GM21390 (cell line): ENCODE results near the gene C12orf43.

Source experiments
- ATAC-seq: cut with Tn5 transposase; IDR thresholded peaks from one replicate; pipeline ENCODE4 v1.9.1; 2021; ENCODE audit not compliant: unreplicated experiment

Gene C12orf43

DNA sequence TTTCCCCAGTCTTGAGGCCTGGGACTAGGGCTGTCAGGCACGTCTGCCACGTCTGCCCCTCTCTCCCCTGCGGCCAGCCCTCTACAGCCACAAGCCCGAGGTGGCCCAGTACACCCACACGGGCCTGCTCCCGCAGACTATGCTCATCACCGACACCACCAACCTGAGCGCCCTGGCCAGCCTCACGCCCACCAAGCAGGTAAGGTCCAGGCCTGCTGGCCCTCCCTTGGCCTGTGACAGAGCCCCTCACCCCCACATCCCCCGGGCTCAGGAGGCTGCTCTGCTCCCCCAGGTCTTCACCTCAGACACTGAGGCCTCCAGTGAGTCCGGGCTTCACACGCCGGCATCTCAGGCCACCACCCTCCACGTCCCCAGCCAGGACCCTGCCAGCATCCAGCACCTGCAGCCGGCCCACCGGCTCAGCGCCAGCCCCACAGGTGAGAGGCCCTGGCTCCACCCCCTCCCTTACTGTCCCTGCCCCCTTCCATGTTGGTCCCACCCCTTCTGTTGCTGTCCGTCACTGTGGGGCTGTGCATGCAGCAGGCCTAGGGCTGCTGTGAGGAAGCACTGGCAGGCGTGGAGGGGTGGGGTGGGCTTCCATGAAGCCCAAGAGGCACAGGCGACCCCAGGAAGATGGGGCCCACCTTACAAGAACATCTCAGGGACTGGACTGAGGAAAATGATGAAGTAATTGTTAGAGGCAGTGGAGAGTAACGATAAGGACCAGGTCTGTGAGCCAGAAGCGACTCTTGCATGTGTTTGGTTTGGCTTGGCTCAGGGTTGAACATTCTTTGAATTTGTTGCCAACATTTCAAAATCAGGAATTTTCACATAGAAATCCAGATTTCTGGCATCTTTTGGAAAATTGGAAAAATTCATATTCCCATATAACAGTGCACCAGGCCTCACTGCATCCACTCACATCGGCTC, 16.8 kb downstream of the C12orf43 start:
- no peak for ATAC-seq

DNA sequence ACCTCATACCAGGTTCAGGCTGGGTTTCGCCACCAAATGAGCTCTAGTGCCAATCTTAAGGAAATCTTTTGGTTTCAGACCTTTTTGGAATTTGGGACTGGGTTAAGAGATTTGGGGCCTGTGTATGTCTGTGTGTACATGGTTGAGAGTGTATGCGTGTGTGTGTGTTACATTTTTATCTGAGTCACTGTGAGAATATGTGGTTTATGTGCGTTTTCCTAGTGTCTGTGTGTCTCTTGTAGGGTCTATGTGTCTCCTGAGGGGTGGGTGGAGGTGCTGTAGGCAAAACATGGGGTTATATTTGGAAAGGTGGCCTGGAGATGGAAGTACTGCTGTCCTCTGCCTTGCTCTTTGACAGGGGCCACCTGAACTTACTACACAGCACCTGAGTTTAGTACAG, 17.9 kb downstream of the C12orf43 start:
- no peak for ATAC-seq

DNA sequence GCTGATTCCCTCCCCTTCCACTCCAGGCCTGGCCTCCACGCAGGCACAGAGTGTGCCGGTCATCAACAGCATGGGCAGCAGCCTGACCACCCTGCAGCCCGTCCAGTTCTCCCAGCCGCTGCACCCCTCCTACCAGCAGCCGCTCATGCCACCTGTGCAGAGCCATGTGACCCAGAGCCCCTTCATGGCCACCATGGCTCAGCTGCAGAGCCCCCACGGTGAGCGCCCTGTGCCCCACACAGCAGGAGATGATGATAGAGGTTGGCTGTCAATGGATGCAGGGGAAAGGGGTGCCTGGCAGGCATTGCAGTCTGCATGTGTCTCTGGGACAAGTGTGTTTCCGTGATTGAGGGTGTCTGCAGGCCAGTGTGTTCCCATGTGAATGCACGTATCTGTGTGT, 18.8 kb downstream of the C12orf43 start:
- no peak for ATAC-seq

DNA sequence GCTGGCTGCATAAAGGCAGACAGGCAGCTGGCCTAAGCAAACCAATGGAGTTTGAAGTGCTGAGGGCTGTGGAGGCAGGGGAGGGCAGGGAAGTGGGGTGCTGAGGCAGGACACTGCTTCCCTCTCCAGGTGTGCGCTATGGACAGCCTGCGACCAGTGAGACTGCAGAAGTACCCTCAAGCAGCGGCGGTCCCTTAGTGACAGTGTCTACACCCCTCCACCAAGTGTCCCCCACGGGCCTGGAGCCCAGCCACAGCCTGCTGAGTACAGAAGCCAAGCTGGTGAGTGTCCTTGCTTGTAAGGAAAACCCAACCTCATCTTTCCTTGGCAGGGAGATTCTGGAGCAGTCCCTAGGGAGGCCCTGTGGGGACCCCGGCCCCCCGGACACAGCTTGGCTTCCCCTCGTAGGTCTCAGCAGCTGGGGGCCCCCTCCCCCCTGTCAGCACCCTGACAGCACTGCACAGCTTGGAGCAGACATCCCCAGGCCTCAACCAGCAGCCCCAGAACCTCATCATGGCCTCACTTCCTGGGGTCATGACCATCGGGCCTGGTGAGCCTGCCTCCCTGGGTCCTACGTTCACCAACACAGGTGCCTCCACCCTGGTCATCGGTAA, 20.0 kb downstream of the C12orf43 start:
- no peak for ATAC-seq

DNA sequence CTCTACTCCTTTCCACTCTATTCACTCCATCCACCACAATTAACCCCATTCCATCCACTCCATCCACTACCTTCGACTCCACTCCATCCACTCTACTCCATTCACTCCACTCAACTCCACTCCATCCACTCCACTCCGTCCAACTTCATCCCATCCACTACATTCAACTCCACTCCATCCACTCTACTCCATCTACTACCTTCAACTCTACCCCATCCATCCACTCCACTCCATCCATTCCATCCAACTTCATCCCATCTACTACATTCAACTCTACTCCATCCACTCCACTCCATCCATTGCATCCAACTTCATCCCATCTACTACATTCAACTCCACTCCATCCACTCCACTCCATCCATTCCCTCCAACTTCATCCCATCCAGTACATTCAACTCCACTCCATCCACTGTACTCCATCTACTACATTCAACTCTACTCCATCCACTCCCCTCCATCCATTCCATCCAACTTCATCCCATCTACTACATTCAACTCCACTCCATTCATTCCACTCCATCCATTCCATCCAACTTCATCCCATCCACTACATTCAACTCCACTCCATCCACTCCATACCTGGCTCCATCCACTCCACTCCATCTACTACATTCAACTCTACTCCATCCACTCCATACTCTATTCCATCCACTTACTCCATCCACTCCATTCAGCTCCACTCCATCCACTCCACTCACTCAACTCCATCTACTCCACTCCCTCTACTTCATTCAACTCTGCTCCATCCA, 21.5 kb downstream of the C12orf43 start:
- ATAC-seq = no peak

DNA sequence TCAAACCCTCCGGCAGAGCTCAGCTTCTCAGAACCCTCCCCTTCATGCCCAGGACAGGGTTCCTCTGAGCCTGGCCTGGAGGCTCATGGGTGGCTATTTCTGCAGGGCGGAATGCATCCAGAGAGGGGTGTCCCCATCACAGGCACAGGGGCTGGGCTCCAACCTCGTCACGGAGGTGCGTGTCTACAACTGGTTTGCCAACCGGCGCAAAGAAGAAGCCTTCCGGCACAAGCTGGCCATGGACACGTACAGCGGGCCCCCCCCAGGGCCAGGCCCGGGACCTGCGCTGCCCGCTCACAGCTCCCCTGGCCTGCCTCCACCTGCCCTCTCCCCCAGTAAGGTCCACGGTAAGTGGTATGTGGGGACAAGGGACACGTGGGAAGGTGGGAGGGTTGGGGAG, 22.2 kb downstream of the C12orf43 start:
- no peak for ATAC-seq

DNA sequence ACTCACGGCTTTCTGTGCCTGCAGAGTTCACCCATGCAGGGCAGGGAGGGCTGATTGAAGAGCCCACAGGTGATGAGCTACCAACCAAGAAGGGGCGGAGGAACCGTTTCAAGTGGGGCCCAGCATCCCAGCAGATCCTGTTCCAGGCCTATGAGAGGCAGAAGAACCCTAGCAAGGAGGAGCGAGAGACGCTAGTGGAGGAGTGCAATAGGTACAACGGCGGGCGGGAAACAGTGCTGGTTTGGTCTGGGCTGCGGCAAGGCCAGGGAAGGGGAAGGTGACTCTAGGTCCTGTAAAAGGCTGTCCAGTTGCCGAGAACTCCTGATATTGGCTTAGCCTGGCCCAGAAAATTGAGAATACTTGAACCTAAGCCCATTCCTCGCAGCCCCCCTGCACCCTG, 22.8 kb downstream of the C12orf43 start:
- no peak for ATAC-seq

DNA sequence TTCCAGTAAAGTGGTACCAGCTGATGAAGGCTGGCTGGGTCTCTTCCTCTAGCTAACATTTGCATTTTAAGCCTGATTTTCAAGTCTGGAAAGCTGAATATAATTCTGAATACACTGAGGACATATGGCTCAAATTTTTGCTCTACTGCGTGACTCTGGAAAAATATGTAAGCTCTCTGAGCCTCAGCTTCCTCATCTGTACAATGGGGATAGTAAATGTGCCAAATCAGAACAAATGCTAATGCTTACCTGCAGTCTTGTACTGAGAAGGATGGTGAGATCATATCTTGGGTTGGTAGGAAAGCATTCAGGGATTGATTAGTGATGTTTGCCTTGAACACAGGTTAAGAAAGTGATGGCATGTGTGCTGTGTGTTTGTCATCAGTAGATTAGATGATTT, 23.3 kb downstream of the C12orf43 start:
- ATAC-seq = no peak

DNA sequence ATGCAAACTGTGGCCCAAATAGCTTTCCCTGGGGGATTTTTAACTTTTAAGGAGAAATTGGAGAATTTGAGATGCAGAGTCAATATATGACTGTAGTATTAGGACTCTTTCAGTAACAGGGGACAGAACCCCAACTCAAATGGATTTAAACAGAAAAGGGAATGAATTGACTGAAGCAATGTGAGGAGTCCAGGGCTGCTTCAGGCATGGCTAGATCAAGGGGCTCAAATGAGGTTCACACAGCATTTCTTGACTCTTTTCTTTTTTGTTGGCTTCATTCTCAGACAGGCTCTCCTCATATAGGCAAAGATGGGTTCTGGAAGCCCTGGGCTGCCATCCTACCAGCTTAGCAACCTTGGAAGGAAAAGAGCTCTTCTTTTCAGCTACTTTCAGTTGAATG, 24.3 kb downstream of the C12orf43 start:
- no peak for ATAC-seq

DNA sequence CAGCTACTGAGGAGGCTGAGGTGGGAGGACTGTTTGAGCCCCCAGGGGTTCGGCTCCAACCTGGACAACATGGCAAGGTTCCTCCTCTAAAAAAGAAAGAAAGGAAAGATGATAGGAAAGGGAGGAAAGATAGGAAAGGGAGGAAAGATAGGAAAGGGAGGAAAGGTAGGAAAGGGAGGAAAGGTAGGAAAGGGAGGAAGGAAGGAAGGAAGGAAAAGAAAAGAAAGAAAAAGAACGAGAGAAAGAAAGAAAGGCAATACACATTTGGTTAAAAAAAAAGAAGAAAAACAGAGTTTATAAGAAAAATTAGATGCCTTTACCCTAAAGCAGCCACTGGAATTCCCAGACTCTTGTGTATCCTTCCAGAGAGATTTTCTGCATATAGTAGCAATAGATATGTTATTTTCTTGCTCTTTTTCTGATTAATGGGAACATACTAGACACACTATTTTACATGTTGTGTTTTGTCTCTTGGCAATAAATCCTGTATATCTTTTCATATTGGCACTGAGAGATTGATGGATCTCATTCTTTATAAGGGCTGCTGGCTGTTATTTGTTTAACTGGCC, 25.7 kb downstream of the C12orf43 start:
- no peak for ATAC-seq

DNA sequence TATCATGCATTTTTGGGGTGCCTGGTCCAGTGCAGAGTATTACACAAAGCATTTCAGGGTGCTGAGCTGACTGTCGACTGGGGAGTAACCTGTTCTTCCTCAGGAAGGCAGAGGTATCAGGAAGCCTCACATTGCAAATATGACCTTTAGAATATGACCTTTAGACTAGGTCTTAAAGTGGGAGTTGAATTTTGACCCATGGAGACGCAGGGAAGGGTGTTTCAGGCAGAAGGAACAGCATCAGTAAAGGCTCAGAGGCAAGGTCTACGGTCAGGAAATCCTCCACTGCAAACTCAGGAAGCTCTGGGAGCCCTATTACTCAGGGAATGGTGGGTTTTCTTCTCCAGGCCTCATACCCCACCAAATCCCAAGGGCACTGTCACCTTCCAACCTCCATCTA, 26.6 kb downstream of the C12orf43 start:
- ATAC-seq = no peak

DNA sequence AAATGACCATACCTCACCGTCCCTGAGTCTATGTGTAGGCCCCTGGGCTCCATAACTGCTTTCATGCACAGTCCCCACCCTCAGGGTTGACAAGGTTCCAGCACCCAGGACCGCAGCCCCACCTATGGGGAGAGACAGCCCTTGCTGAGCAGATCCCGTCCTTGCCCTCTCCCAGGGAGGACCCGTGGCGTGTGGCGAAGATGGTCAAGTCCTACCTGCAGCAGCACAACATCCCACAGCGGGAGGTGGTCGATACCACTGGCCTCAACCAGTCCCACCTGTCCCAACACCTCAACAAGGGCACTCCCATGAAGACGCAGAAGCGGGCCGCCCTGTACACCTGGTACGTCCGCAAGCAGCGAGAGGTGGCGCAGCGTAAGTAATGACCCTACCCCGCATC, 27.6 kb downstream of the C12orf43 start:
- no peak for ATAC-seq

DNA sequence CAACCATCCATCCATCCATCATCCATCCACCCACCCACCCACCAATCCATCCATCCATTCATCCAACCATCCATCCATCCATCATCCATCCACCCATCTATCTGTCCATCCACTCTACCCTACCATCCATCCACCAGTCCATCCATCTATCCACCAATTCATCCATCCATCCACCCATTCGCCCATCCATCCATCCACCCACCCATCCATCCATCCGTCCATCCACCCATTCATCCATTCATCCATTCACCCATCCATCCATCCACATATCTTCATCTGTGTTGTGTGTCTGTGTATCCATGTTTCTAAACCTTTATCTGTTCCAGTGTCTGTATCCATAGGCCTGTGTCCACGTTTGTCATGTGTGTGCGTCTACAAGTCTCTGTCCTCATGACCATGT, 28.1 kb downstream of the C12orf43 start:
- no peak for ATAC-seq

DNA sequence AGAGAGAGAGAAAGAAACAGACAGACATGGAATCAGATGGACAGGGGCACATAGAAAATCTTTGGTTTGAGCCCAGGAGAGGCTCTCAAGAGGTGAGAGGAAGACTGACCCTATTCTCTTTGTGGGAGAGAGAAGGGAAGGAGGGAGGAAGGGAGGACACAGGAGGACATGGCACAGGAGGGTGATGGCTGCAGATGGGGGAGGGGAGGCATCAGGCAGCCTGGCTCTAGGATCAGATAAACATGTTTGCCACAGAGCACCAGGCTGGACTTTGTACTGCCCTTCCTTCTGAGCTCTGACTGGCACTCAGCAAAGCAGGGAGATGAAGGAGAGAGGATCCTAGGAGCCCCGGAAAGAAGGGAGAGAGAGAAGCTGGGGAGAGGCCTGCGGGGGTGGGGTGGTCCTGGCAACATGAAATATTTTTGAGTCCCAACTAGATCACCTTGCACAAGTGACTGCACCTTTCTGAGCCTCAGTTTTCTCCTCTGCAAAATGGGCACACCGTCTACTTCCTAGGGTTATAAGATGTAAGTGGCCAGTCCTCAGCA, 31.9 kb downstream of the C12orf43 start:
- ATAC-seq = no peak

DNA sequence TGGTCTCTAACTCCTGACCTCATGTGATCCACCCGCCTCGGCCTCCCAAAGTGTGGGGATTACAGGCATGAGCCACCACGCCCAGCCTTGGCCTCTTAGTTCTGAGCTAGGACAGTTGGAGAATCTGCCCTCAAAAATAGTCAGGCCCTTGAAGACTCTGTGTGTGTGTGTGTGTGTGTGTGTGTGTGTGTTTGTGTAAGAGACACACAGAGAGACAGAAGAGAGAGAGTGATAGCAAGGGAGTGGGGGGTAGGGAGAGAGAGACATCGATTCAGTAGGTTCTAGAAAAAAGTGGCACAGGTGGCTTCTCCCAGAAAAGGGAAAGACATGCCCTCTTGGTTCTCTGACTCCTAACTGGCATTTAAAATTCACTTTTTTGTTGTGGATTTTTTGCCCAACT, 32.5 kb downstream of the C12orf43 start:
- no peak for ATAC-seq

DNA sequence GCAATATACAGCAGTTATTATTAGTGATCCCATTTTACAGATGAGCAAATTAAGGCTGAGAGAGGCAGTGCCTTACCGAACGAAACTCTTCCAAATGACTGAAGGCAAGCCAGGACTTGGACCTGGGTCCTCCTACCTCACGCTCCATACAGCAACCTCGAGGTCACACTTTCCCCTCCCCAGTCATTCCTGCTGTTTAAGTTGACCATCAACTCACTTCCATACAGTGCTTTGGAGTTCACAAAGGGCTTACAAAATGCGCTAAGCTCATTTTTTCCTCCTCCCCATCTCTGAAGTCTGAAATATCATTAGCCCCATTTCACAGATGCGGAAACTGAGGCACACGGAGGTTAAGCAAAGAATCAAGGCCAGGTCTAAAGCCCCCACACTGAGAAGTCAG, 33.6 kb downstream of the C12orf43 start:
- no peak for ATAC-seq

DNA sequence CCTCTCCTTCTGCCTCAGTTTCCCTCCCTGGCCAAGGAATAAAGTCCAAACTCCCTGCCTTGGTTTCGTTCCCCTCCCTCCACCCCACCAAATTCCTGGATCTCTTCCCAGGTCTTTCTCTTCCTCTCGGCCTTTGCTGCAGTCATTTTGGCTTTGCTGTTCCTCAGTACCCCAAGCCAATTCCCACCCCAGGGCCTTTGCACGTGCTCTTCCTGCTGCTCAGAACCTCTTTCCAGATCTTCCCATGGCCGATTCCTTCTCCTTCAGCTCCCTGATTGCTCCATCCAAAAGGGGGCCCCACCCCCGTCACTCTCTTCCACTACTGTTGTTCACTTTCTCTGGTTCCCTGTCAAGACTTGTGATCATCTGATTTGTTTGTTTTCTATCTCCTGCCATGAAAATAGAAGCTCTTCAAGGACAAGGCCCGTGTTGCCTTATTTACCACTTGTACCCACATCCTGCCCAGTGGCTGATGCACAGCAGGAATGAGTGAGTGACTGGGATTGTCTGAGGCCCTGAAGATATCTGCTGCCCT, 34.8 kb downstream of the C12orf43 start:
- ATAC-seq = no peak

DNA sequence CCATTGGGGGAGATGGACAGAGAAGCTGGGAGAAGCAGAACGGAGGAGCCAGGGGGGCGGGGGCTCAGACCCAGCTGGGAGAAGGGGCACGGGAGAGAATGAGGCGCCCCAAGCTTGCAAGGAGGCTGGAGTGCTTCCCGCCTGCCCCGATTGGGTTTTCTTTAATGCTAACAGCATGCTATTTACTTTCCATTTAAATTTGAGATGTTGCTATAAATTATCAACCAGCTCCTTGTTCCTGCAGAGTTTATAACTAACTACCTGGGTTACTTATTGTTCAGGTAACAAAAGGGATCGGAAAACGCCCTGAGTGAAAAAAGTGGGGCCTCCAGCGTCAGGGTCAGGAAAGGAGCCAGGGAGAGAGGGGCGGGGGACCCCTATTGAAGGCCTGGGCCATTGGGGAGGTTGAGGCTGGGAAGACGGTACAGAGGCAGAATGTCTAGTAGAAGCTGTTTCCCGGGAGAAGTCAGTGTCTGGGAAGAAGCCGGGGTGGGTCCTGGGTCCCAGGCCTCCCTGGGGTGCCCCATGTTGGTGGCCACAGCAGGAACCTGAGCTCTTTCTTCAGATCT, 35.4 kb downstream of the C12orf43 start:
- ATAC-seq = no peak

DNA sequence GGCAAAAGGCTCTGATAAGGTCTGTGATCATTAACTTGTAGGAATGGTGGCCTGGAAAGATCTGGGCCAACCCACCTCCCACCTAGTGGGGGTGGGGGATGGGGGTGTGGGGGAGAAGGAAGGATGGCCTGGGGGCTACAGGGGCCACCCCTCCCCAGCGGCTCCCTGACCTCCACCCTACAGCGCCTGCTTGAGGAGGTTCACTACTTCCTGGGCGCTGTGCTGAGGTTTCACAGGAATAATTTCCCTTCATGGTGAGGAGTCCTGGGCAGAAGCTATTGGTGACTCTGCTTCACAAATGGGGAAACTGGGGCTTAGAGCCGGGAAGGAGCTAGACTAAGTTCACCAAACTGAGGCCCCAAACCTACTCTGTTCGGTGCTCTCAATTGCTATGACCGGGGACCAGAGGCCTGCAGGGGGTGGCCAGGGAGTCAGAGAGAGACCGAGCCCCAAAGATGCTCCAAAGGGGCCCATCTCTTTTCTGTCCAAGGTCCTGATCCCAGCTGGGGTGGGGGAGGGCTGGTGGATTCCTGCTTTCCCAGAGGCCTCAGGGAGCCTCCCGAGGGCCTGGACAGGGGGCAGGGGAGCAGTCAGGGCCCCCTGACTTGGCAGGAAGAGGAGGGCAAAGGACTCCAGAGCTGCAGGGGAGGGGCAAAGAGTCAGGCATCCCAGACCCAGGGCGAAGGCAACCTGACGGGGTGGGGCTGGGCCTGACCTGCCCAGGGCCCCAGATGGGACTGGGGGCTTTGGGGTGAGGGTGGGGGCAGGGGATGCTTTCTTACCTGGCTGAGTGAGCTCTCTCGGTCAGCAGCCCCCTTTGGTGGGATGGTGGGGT, 36.2 kb downstream of the C12orf43 start:
- ATAC-seq = no peak
